Stromal cell of bone marrow (primary cell): ENCODE data around the gene RPL31.

Experiments
- DNase-seq: peaks from one replicate; pipeline ENCODE4 v3.0.0-alpha.2; 2012; ENCODE audit warnings: low read depth

RPL31 gene

GRCh38 chr2:100975521-100975785 lies 26.6 kb upstream of the RPL31 start:
- DNase-seq: no peak

GRCh38 chr2:100976061-100976460 lies 26.0 kb upstream of the RPL31 start:
- DNase-seq: no peak

- DNase-seq: no peak
These were observed 25.3 kb upstream of the RPL31 start for GRCh38 chr2:100976645-100977391.

- no peak for DNase-seq
These were observed 24.6 kb upstream of the RPL31 start for GRCh38 chr2:100977511-100977910.

GRCh38 chr2:100978582-100979191 lies 23.4 kb upstream of the RPL31 start:
- no peak for DNase-seq

GRCh38 chr2:100980046-100980445 lies 22.0 kb upstream of the RPL31 start:
- no peak for DNase-seq

GRCh38 chr2:100981011-100981410 lies 21.1 kb upstream of the RPL31 start:
- DNase-seq: no peak

GRCh38 chr2:100982431-100982861 lies 19.6 kb upstream of the RPL31 start:
- no peak for DNase-seq

- no peak for DNase-seq
These were observed 18.9 kb upstream of the RPL31 start for GRCh38 chr2:100983201-100983600.

GRCh38 chr2:100983684-100984310 lies 18.3 kb upstream of the RPL31 start:
- DNase-seq: no peak

GRCh38 chr2:100984892-100985307 lies 17.2 kb upstream of the RPL31 start:
- peak; percentile 27 for DNase-seq

- no peak for DNase-seq
These were observed 15.9 kb upstream of the RPL31 start for GRCh38 chr2:100986157-100986556.

GRCh38 chr2:100987536-100987935 lies 14.6 kb upstream of the RPL31 start:
- no peak for DNase-seq

GRCh38 chr2:100987974-100988373 lies 14.1 kb upstream of the RPL31 start:
- DNase-seq: no peak

- DNase-seq: peak; percentile 58
These were observed 13.3 kb upstream of the RPL31 start for GRCh38 chr2:100988630-100989417.

GRCh38 chr2:100989666-100990065 lies 12.4 kb upstream of the RPL31 start:
- DNase-seq: no peak

- no peak for DNase-seq
These were observed 11.9 kb upstream of the RPL31 start for GRCh38 chr2:100990166-100990565.

- DNase-seq: no peak
These were observed 11.3 kb upstream of the RPL31 start for GRCh38 chr2:100990650-100991403.

- DNase-seq: no peak
These were observed 10.7 kb upstream of the RPL31 start for GRCh38 chr2:100991404-100991773.

- no peak for DNase-seq
These were observed 9.8 kb upstream of the RPL31 start for GRCh38 chr2:100992262-100992661.

- no peak for DNase-seq
These were observed 8.8 kb upstream of the RPL31 start for GRCh38 chr2:100993294-100993693.
